ENCODE measurements around the gene CEP112.

Gene CEP112

DNA sequence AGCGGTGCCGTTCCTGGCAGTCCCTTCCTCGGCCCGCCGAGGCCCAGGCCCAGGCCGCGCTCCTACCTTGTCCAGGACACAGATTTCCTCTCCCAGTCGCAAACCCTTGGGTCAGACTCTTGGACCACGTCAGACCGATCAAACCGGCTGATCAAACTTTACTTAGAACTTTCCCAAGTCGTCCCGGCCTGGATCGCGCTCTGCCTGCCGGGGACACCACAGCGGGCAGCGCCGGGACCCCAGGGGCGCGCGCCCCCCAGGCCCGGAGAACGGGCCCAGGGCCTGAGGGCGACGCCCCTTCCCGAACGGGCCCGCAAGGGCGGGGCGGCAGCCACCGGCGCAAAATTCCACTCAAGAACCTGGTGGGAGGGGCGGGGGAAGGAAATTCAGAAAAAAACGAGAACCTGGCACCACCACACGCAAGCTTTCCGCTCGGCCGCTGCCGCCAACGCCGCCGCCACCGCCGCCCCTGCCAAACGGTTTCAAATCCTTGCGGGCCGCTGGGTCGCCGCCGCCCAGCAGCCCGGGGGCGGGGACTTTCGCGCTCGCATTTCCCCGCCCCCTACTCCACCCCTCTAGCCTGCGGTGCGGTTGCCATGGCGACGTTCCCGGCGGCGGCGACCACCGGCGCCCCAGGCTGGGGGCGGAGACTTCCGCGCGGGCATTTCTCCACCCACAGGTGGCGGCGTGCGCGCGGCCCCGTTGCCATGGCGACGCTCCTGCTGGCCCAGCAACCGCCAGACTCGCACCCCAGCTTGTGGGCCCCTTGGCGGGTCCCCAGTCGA, at the start of gene CEP112:
Gene CEP112, minus strand, starts transcription at position 541 of the 785 bp plus-strand sequence.
- DNase-seq (ENCODE audit: low read depth, low spot score): peak; percentile 95

- no peak for DNase-seq (ENCODE audit: low read depth, low spot score)
Measured at GRCh38 chr17:66240630-66241029, 48.7 kb upstream of the CEP112 start.

DNA sequence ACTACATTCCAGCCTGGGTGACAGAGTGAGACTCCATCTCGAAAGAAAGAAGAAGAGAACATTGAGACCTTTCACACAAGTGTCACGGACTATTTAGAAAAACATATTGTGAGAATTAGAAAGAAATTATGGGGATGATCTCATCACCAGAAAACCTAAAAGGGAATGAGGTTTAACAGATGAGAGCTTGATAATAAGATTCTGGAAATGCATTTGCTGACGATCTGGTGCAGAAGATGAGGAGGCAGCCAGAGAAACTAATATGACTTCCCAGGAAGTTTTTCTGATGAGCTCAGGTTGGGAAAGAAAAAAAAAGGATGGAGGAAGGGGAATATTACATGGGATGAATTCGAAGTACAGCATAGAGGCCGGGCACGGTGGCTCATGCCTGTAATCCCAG, 48.1 kb upstream of the CEP112 start:
- no peak for DNase-seq (ENCODE audit: low read depth, low spot score)

- no peak for DNase-seq (ENCODE audit: low read depth, low spot score)
Measured at GRCh38 chr17:66235377-66235994, 43.6 kb upstream of the CEP112 start.

GRCh38 chr17:66234611-66235010, 42.7 kb upstream of the CEP112 start:
- no peak for DNase-seq (ENCODE audit: low read depth, low spot score)

DNA sequence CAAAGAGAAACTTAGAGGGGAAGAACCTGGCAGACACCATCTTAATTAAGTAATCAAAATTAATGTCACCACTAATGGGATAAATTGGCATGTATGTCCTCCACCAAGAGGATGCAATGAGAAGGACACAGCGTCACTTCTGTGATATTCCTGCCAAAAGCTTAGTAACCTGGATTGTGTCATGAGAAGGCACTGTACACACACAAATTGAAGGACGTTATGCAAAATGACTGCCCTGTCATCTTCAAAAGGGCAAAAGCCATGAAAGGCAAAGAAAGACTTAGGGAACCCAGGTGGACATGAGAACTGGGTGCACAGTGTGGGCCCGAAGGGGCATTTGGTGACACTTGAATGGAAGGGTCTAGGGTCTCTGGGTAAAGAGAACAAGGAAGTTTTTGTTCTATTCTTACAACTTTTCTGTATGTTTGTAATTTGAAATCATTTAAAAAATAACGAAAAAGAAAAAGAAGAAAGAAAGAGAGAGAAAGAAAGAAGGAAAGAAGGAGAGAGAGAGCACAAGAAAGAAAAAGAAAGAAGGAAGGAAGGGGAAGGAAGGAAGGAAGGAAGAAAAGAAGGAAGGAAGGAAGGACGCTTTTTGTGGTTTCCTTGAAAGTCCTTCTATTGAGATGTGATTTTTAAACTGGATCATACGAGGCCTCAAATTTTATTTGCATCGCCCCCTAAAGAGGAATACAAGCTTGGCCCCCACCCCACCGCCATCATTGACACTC, 41.3 kb upstream of the CEP112 start:
- no peak for DNase-seq (ENCODE audit: low read depth, low spot score)

GRCh38 chr17:66230922-66231591, 39.1 kb upstream of the CEP112 start:
- no peak for DNase-seq (ENCODE audit: low read depth, low spot score)

- DNase-seq (ENCODE audit: low read depth, low spot score): no peak
Measured at GRCh38 chr17:66229783-66230538, 38.0 kb upstream of the CEP112 start.

- no peak for DNase-seq (ENCODE audit: low read depth, low spot score)
Measured at GRCh38 chr17:66228887-66229782, 37.2 kb upstream of the CEP112 start, which contains the start of gene APOH. TSS of gene APOH (minus strand) at chr17:66229415. CDS start at chr17:66229379, 36 bp downstream.

DNA sequence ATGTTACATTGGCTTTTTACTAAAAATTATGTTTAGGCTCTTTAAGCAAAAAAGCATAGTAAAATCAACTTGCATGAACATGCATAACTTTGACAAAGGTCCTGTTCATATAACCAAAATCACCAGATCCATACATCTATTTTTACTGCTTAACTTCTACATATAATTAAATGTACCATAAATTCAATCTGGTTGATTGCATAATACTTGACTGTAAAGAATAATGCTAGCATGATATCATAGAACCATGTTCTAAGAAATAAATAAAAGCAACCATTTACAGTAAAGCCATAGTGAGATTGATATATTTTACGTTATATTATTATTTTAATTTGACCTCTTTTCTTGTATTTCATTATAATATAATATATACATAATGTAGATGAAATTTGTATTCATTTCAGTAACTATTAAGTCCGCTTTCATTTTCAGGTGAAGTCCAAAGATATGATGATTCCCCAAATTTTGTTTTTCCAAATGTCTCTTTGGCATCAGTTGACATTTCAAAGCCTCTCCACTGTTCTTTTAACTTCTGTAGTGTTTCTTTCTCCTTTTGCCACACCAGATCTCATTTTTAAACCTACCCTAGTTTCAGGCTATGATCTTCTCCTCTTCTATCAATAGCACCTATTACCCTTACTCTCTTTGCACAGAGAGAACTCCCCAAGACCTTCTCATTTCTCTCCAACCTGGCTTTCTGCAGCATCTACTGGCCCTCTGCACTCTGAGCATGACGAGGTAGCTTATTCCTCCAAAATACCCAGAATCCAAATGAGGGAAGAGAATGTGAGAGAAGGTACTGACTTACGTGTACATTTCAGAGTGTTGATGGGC, 35.5 kb upstream of the CEP112 start:
- DNase-seq (ENCODE audit: low read depth, low spot score): no peak

- DNase-seq (ENCODE audit: low read depth, low spot score): no peak
Measured at GRCh38 chr17:66222798-66223350, 30.9 kb upstream of the CEP112 start.

DNA sequence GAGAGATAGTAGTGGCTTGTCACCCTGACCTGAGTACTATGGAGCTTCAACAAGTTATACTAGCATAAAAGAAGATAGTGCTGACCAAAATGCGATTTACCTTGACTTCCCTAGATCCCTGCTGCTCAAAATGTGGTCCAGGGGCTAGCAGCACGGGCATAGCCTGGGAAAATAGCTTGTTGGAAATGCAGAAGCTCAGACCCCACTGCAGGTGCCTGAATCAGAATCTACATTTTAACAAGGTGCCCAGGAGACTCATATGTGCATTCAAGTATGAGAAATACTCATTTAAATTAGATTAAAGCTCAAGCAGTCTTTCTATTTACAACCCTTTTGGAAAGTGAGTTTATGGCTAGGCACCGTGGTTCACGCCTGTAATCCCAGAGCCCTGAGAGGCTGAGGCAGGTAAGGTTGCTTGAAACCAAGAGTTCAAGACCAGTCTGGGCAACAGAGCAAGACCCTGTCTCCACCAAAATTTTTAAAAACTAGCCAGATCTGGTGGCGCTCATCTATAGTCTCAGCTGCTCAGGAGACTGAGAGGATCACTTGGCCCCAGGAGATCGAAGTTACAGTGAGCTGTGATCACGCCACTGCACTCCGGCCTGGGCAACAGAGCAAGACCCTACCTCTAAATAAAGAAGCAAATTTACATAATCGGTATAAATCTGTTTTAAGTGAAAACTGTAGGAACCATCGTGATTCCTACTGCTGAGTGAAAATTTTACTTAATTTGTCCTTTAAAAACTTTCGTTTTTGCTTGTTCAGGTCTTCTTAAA, 30.0 kb upstream of the CEP112 start:
- no peak for DNase-seq (ENCODE audit: low read depth, low spot score)

DNA sequence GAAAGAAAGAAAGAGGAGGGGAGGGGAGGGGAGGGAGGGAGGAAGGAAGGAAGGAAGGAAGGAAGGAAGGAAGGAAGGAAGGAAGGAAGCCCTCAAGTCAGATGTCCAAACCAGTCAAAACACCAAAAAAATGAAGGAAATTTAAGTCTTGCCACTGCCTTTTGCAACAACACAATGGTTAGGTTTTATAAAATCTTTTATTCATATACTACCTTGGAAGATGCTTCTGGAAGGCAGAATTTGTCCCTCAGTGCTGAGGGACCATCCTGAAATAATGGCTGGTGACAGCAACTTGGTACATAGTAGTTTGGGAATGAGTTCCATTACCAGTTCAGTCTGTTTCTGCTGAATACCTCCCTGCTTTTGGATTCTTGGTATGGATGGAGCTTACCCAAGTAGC, 29.4 kb upstream of the CEP112 start:
- no peak for DNase-seq (ENCODE audit: low read depth, low spot score)

- no peak for DNase-seq (ENCODE audit: low read depth, low spot score)
Measured at GRCh38 chr17:66220079-66220835, 28.3 kb upstream of the CEP112 start.

DNA sequence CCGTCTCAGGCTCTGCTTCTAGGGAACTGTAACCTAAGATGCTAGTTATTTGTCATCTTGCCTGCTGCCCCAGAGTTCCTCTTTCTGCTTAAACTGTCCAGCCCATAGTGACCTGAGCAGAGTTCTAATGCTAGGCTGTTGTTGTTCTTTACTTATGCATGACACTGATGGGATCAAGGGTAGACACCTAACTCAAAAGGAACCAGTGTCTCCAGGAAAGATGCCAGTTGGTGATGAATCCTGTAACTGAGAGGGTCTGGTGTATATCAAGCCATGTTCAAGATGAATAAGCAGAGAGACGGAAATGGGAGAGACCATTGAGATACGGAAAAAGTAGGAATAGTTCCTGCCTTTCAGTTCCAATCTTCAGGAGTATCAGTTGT, 23.6 kb upstream of the CEP112 start:
- no peak for DNase-seq (ENCODE audit: low read depth, low spot score)

- no peak for DNase-seq (ENCODE audit: low read depth, low spot score)
Measured at GRCh38 chr17:66214884-66215528, 23.1 kb upstream of the CEP112 start.
